Calu3 (cell line): ENCODE results near the gene THOC2. TPM values are rescaled to one million over a fixed set of nuclear protein-coding genes. Genes with fewer than 3 reads are reported as not detected.

ENCODE experiments used
- BruUV-seq: library from RNA; stranded (reverse); fragments of 400-500 nt; replicated peaks from 2 replicates; lab custom pipeline; 2021; lab: Mats Ljungman, UMichigan
- CTCF ChIA-PET: fragments of 300-600 bp; sonication (Branson Sonifier 250); formaldehyde crosslinking; loops from one replicate; lab custom pipeline; 2022; ENCODE audit warnings: antibody characterized with exemption; lab: Charles Lee
- DNase-seq: peaks from one replicate; pipeline ENCODE4 v3.0.0; 2022
- H3K27ac Mint-ChIP-seq: one replicate; pipeline ENCODE4 v1.8.0; 2022; ENCODE audit warnings: mixed read lengths; ENCODE audit not compliant: unreplicated experiment
- H3K27me3 Mint-ChIP-seq: one replicate; pipeline ENCODE4 v1.8.0; 2022; ENCODE audit warnings: mixed read lengths; ENCODE audit not compliant: unreplicated experiment
- H3K36me3 Mint-ChIP-seq: one replicate; pipeline ENCODE4 v1.8.0; 2022; ENCODE audit warnings: mild to moderate bottlenecking, moderate library complexity, mixed read lengths; ENCODE audit not compliant: insufficient read depth, unreplicated experiment
- H3K4me1 Mint-ChIP-seq: one replicate; pipeline ENCODE4 v1.8.0; 2022; ENCODE audit warnings: mild to moderate bottlenecking, low read depth, mixed read lengths; ENCODE audit not compliant: unreplicated experiment
- H3K4me3 Mint-ChIP-seq: one replicate; pipeline ENCODE4 v1.8.0; 2022; ENCODE audit warnings: mild to moderate bottlenecking, low read depth, moderate library complexity, mixed read lengths; ENCODE audit not compliant: unreplicated experiment
- H3K9me3 Mint-ChIP-seq: one replicate; pipeline ENCODE4 v1.8.0; 2022; ENCODE audit warnings: low read depth, mixed read lengths; ENCODE audit not compliant: unreplicated experiment
- intact Hi-C: fragments of 100-400 bp; cut with micrococcal nuclease; formaldehyde crosslinking; loops from one replicate; pipeline ENCODE4 v1.10.0; 2022; ENCODE audit not compliant: unreplicated experiment
- total RNA-seq: library from RNA; stranded (reverse); gene quantifications from 2 replicates; pipeline ENCODE4 v1.2.3, GENCODE V29; 2022
- TF ChIP-seq, protein P1 (sequence below): fragments of 200-600 bp; IDR thresholded peaks from one replicate; pipeline ENCODE4 v1.8.0; 2022; ENCODE audit warnings: antibody characterized with exemption; ENCODE audit not compliant: unreplicated experiment

The THOC2 gene
- total RNA-seq, 1 experiment from 2014 or later = 112 TPM

DNA sequence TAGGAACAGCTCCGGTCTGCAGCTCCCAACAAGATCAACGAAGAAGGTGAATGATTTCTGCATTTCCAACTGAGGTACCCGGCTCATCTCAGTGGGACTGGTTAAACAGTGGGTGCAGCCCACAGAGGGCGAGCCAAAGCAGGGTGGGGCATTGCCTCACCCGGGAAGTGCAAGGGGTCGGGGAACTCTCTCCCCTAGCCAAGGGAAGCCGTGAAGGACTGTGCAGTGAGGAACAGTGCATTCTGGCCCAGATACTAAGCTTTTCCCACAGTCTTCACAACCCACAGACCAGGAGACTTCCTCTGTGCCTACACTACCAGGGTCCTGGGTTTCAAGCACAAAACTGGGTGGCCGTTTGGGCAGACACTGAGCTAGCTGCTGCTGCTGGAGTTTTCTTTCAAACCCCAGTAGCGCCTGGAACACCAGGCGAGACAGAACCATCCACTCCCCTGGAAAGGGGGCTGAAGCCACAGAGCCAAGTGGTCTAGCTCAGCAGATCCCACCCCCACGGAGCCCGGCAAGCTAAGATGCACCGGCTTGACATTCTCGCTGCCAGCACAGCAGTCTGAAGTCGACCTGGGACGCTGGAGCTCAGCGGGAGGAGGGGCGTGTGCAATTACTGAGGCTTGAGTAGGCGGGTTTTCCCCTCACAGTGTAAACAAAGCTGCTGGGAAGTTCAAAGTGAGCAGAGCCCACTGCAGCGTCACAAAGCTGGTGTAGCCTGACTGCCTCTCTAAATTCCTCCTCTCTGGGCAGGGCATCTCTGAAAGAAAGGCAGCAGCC lies 84.6 kb downstream of the THOC2 start:
- TF ChIP-seq, protein P1, sequence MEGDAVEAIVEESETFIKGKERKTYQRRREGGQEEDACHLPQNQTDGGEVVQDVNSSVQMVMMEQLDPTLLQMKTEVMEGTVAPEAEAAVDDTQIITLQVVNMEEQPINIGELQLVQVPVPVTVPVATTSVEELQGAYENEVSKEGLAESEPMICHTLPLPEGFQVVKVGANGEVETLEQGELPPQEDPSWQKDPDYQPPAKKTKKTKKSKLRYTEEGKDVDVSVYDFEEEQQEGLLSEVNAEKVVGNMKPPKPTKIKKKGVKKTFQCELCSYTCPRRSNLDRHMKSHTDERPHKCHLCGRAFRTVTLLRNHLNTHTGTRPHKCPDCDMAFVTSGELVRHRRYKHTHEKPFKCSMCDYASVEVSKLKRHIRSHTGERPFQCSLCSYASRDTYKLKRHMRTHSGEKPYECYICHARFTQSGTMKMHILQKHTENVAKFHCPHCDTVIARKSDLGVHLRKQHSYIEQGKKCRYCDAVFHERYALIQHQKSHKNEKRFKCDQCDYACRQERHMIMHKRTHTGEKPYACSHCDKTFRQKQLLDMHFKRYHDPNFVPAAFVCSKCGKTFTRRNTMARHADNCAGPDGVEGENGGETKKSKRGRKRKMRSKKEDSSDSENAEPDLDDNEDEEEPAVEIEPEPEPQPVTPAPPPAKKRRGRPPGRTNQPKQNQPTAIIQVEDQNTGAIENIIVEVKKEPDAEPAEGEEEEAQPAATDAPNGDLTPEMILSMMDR = no peak
- H3K27ac Mint-ChIP-seq = peak overlapping the region; percentile 67
- H3K4me3 Mint-ChIP-seq = peak overlapping the region; percentile 48
- BruUV-seq = no TSS peak
- CTCF ChIA-PET = interaction anchor here (0.7 to 0.8 kb wide), 3 partner anchors 77 to 198 kb away, joined by 3 to 8 read pairs (median 4); no protein-coding TSS in a partner anchor
- H3K9me3 Mint-ChIP-seq = no peaks in the 10 kb centered on the region
- intact Hi-C loops = no loop called here
- DNase-seq = peak; percentile 74
- peaks cover 42% of the 10 kb centered on the region for H3K4me1 Mint-ChIP-seq
- no peaks in the 10 kb centered on the region for H3K27me3 Mint-ChIP-seq
- H3K36me3 Mint-ChIP-seq = peaks cover 10% of the 10 kb centered on the region

GRCh38 chrX:123647244-123647643 lies 85.6 kb downstream of the THOC2 start:
- Mint-ChIP-seq H3K4me1 (peaks cover 34% of the 10 kb centered on the region), H3K9me3 (no peaks in the 10 kb centered on the region), H3K27me3 (no peaks in the 10 kb centered on the region), H3K4me3 (peak overlapping the region; percentile 48), H3K27ac (no peak overlapping the region), H3K36me3 (peaks cover 4% of the 10 kb centered on the region)
- CTCF ChIA-PET = no interaction called here
- TF ChIP-seq, protein P1 = no peak
- BruUV-seq = no TSS peak
- intact Hi-C loops = no loop called here
- DNase-seq = no peak

DNA sequence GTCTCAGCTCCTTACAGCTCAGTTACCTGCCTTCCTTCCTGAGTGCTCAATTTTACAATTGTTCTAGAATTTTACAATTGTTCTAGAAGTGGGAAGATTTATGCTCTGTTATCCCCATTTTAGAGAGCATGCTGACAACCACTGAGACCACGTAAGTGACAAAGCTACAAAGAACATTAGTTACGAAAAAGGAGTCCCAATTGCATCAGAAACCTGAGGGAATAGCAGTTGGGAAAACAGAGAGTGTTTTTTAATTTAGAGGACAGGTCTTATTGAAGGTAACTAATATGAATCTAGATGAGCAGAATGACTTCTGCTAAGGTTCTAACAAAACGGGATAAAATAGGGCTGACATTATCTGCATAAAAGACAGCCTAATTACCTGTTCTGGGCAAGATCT lies 103.3 kb downstream of the THOC2 start:
- Mint-ChIP-seq H3K4me1 (no peaks in the 10 kb centered on the region), H3K36me3 (peaks cover 32% of the 10 kb centered on the region), H3K9me3 (no peaks in the 10 kb centered on the region), H3K27me3 (no peaks in the 10 kb centered on the region), H3K4me3 (no peak overlapping the region), H3K27ac (no peak overlapping the region)
- no peak for DNase-seq
- BruUV-seq = no TSS peak
- TF ChIP-seq, protein P1 = no peak
- CTCF ChIA-PET = no interaction called here
- intact Hi-C loops = no loop called here

GRCh38 chrX:123626962-123627361 lies 105.9 kb downstream of the THOC2 start:
- peaks cover 39% of the 10 kb centered on the region for H3K36me3 Mint-ChIP-seq

More at GRCh38 chrX:123626962-123627361, 105.9 kb downstream of the THOC2 start:
- Mint-ChIP-seq H3K27ac (no peak overlapping the region), H3K4me3 (no peak overlapping the region), H3K27me3 (no peaks in the 10 kb centered on the region), H3K4me1 (no peaks in the 10 kb centered on the region), H3K9me3 (no peaks in the 10 kb centered on the region)
- no peak for DNase-seq
- TF ChIP-seq, protein P1 = no peak
- CTCF ChIA-PET = interaction anchor here (0.5 kb wide), 1 partner anchor 152 kb away, joined by 4 read pairs; no protein-coding TSS in a partner anchor
- intact Hi-C loops = no loop called here
- no TSS peak for BruUV-seq
